ENCODE measurements around the gene SELENOK. TPM values are rescaled to one million over a fixed set of nuclear protein-coding genes. Genes with fewer than 3 reads are reported as not detected.

Gene SELENOK
- total and polyA plus RNA-seq, 2 donors (not counting 1 experiment from before 2014, with no cell fraction given), result 27.5 to 56.1 TPM

DNA sequence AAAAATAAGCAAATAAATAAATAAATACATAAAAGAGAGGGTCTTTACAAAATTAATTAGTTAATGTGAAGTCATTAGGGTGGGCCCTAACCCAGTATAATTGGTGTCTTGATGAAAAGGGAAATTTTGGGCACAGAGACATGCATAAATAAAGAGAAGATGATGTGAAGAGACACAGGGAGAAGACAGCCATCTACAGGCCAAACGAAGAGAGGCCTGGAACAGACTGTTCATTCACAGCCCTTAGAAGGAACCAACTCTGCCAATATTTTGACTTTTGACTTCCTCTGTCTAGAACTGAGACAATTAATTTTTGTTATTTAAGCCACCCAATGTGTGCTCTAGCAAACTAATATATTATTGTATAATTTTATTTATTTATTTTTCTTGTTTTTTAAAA lies 29.6 kb upstream of the SELENOK start:
- Mint-ChIP-seq H3K4me3 (no peak overlapping the region), H3K9me3 (ENCODE audit: insufficient read depth) (peaks cover 10% of the 10 kb centered on the region), H3K27me3 (peaks cover 23% of the 10 kb centered on the region), H3K27ac (no peak overlapping the region), H3K4me1 (no peaks in the 10 kb centered on the region)
- Histone ChIP-seq H3K9me3 (ENCODE audit: control extremely low read depth in 1 of 3, control insufficient read depth in 2 of 3, insufficient read depth in 1 of 3, low read length in 2 of 3) (peaks cover 0 to 11% (median 1%) of the 10 kb centered on the region in 3 donors), H3K9ac (ENCODE audit: low read length) (no peak overlapping the region), H3K36me3 (replicated peaks in 1 of 2; ENCODE audit: control extremely low read depth in 1 of 2, control insufficient read depth in 1 of 2, extremely low read depth in 1 of 2, insufficient read depth in 2 of 2, low read length in 1 of 2) (no peaks in the 10 kb centered on the region), H3K27me3 (replicated peaks in 1 of 4; ENCODE audit: control extremely low read depth in 1 of 4, control insufficient read depth in 3 of 4, insufficient read depth in 4 of 4, low read length in 3 of 4) (peaks cover 0 to 4% (median 3%) of the 10 kb centered on the region in 4 experiments), H3K4me1 (ENCODE audit: control insufficient read depth in 2 of 2, insufficient read depth in 2 of 2, low read length in 2 of 2) (no peaks in the 10 kb centered on the region), H3K4me3 (ENCODE audit: control extremely low read depth in 1 of 5, extremely low read depth in 1 of 5, insufficient read depth in 1 of 5, low read depth in 2 of 5, low read length in 4 of 5) (no peak overlapping the region), H2AFZ (ENCODE audit: insufficient read depth, low read depth, low read length, poor library complexity, severe bottlenecking) (no peak overlapping the region), H4K20me1 (ENCODE audit: control insufficient read depth, insufficient read depth, low read length, poor library complexity, severe bottlenecking) (no peaks in the 10 kb centered on the region), H3K27ac (ENCODE audit: low read length in 2 of 2) (no peak overlapping the region), H3K4me2 (replicated peaks; ENCODE audit: low read depth, low read length, poor library complexity, severe bottlenecking) (no peak overlapping the region), H3K79me2 (ENCODE audit: control insufficient read depth, insufficient read depth, low read length) (no peaks in the 10 kb centered on the region)
- intact Hi-C loops (cut with micrococcal nuclease), result no loop called here
- CTCF ChIA-PET, result no interaction called here
- WGBS (ENCODE audit: insufficient coverage), result no CpG with 5 or more reads among the region's 1 CpG
- DNase-seq (no peak), ATAC-seq (ENCODE audit: low read depth) (no peak)
- TF ChIP-seq EZH2 (IDR thresholded peaks at IDR 0.05; ENCODE audit: borderline replicate concordance, insufficient read depth, low read depth, low read length, poor library complexity, severe bottlenecking), result no peak
- TF ChIP-seq, protein P1, sequence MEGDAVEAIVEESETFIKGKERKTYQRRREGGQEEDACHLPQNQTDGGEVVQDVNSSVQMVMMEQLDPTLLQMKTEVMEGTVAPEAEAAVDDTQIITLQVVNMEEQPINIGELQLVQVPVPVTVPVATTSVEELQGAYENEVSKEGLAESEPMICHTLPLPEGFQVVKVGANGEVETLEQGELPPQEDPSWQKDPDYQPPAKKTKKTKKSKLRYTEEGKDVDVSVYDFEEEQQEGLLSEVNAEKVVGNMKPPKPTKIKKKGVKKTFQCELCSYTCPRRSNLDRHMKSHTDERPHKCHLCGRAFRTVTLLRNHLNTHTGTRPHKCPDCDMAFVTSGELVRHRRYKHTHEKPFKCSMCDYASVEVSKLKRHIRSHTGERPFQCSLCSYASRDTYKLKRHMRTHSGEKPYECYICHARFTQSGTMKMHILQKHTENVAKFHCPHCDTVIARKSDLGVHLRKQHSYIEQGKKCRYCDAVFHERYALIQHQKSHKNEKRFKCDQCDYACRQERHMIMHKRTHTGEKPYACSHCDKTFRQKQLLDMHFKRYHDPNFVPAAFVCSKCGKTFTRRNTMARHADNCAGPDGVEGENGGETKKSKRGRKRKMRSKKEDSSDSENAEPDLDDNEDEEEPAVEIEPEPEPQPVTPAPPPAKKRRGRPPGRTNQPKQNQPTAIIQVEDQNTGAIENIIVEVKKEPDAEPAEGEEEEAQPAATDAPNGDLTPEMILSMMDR (IDR thresholded peaks at IDR 0.05), result no peak
- POLR2A ChIA-PET, result no interaction called here

DNA sequence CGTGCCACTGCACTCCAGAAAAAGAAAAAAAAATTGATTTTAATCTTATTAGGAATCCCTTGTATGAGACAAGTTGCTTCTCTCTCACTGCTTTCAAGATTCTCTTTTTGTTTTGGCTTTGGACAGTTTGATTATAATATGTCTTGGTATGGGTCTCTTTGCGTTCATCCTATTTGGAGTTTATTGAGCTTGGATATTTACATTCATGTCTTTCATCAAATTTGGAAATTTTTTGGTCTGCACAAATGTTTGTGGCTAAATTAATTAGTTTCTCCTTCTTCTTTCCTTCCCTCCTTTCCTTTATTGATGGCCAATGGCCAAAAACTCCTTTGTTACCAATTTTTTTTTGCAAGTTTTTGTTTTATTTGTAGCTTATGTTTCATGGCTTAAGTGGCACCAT lies 28.1 kb upstream of the SELENOK start:
- no CpG with 5 or more reads among the region's 2 CpGs for WGBS (ENCODE audit: insufficient coverage)
- POLR2A ChIA-PET, result no interaction called here
- H3K9me3 Mint-ChIP-seq (ENCODE audit: insufficient read depth), result peaks cover 10% of the 10 kb centered on the region
- H3K9me3 ChIP-seq (ENCODE audit: control extremely low read depth in 1 of 3, control insufficient read depth in 2 of 3, insufficient read depth in 1 of 3, low read length in 2 of 3), result peaks cover 0 to 11% (median 1%) of the 10 kb centered on the region in 3 donors
- H3K4me2 ChIP-seq (replicated peaks; ENCODE audit: low read depth, low read length, poor library complexity, severe bottlenecking), result no peak overlapping the region
- no peak for DNase-seq
- intact Hi-C loops (cut with micrococcal nuclease), result no loop called here
- H2AFZ ChIP-seq (ENCODE audit: insufficient read depth, low read depth, low read length, poor library complexity, severe bottlenecking), result no peak overlapping the region
- H3K4me1 ChIP-seq (ENCODE audit: control insufficient read depth in 2 of 2, insufficient read depth in 2 of 2, low read length in 2 of 2), result no peaks in the 10 kb centered on the region
- no peak overlapping the region for H3K27ac ChIP-seq (ENCODE audit: low read length in 2 of 2)
- H3K27me3 Mint-ChIP-seq, result peaks cover 27% of the 10 kb centered on the region
- H3K4me3 ChIP-seq (ENCODE audit: control extremely low read depth in 1 of 5, extremely low read depth in 1 of 5, insufficient read depth in 1 of 5, low read depth in 2 of 5, low read length in 4 of 5), result no peak overlapping the region
- no peaks in the 10 kb centered on the region for H3K36me3 ChIP-seq (replicated peaks in 1 of 2; ENCODE audit: control extremely low read depth in 1 of 2, control insufficient read depth in 1 of 2, extremely low read depth in 1 of 2, insufficient read depth in 2 of 2, low read length in 1 of 2)
- H3K79me2 ChIP-seq (ENCODE audit: control insufficient read depth, insufficient read depth, low read length), result no peaks in the 10 kb centered on the region
- H3K4me1 Mint-ChIP-seq, result no peaks in the 10 kb centered on the region
- no peak overlapping the region for H3K27ac Mint-ChIP-seq
- H3K9ac ChIP-seq (ENCODE audit: low read length), result no peak overlapping the region
- no peak for TF ChIP-seq EZH2 (IDR thresholded peaks at IDR 0.05; ENCODE audit: borderline replicate concordance, insufficient read depth, low read depth, low read length, poor library complexity, severe bottlenecking)
- TF ChIP-seq, protein P1 (IDR thresholded peaks at IDR 0.05), result no peak
- H3K27me3 ChIP-seq (replicated peaks in 1 of 4; ENCODE audit: control extremely low read depth in 1 of 4, control insufficient read depth in 3 of 4, insufficient read depth in 4 of 4, low read length in 3 of 4), result peaks cover 0 to 4% (median 3%) of the 10 kb centered on the region in 4 experiments
- no peak for ATAC-seq (ENCODE audit: low read depth)
- CTCF ChIA-PET, result no interaction called here
- no peaks in the 10 kb centered on the region for H4K20me1 ChIP-seq (ENCODE audit: control insufficient read depth, insufficient read depth, low read length, poor library complexity, severe bottlenecking)
- no peak overlapping the region for H3K4me3 Mint-ChIP-seq
